HCT116 (cell line): Measurements from ENCODE around the gene RSAD1. TPM values are rescaled to one million over a fixed set of nuclear protein-coding genes. Genes with fewer than 3 reads are reported as not detected.
A peak's percentile ranks its signal among the peaks of the same experiment; 100 is the strongest.

Experiments used
- ATAC-seq: fragments of 200-7000 bp; cut with Tn5 transposase; 2 replicates; pipeline ENCODE4 v1.9.1; 2020; ENCODE audit warnings: mild to moderate bottlenecking, moderate library complexity
- BruUV-seq: library from RNA; stranded (reverse); fragments of 400-500 nt; replicated peaks from 2 replicates; lab custom pipeline; 2021; lab: Mats Ljungman, UMichigan
- CTCF ChIA-PET: fragments of 300-600 bp; sonication (Branson Sonifier 250); formaldehyde crosslinking; loops from one replicate; lab custom pipeline; 2021; ENCODE audit warnings: antibody characterized with exemption; lab: Charles Lee
- POLR2A ChIA-PET: fragments of 300-600, 350-600 bp; sonication (Branson Sonifier 250); formaldehyde crosslinking; loops from one replicate; lab custom pipeline; 2021; ENCODE audit warnings: antibody characterized with exemption; lab: Charles Lee
- RAD21 ChIA-PET, 2 experiments: fragments of 300-600 bp; sonication (Branson Sonifier 250); formaldehyde crosslinking; loops; one replicate each; lab custom pipeline; 2023; ENCODE audit warnings: low total read pairs in 2 of 2; ENCODE audit not compliant: uncharacterized antibody in 2 of 2, unreplicated experiment in 2 of 2, low non-redundant PET in 1 of 2; lab: Charles Lee
- DNase-seq: peaks from one replicate; pipeline ENCODE4 v3.0.0-alpha.2; 2010; ENCODE audit warnings: low read depth, low spot score
- H2AFZ ChIP-seq: fragments of 200-600 bp; shearing (Covaris generic), sonication (generic); 2 replicates; pipeline ENCODE4 v1.6.1; 2017; ENCODE audit warnings: low read depth, mixed run types, mixed read lengths, antibody characterized with exemption, low read length; ENCODE audit not compliant: poor library complexity, severe bottlenecking
- H3K27ac ChIP-seq: 2 replicates; pipeline ENCODE4 v1.5.1; 2012; ENCODE audit warnings: low read depth, low read length
- H3K27me3 ChIP-seq: fragments of 200-600 bp; sonication (generic); 2 replicates; pipeline ENCODE4 v1.6.1; 2016; ENCODE audit warnings: mixed run types, low read length, mixed read lengths; ENCODE audit not compliant: insufficient read depth
- H3K36me3 ChIP-seq, 2 experiments: fragments of 200-500 bp in 1 of 2; fragments of 200-600 bp in 1 of 2; sonication (Bioruptor generic) in 1 of 2; sonication (generic) in 1 of 2; 2 replicates each; pipeline versions ENCODE4 v1.5.1 to v1.6.1; 2014 to 2016; ENCODE audit warnings: low read length in 2 of 2, inconsistent platforms in 1 of 2, mixed read lengths in 1 of 2, mixed run types in 1 of 2; ENCODE audit not compliant: insufficient read depth in 2 of 2, control insufficient read depth in 1 of 2
- H3K4me1 ChIP-seq, 2 experiments: fragments of 200-600 bp in 1 of 2; sonication (generic) in 1 of 2; 2 replicates each; pipeline versions ENCODE4 v1.5.1 to v1.6.1; 2012 to 2017; ENCODE audit warnings: low read length in 2 of 2, inconsistent platforms in 1 of 2, mild to moderate bottlenecking in 1 of 2, mixed read lengths in 1 of 2, mixed run types in 1 of 2, moderate library complexity in 1 of 2; ENCODE audit not compliant: insufficient read depth in 2 of 2, control insufficient read depth in 1 of 2
- H3K4me2 ChIP-seq: fragments of 200-600 bp; sonication (generic); 2 replicates; pipeline ENCODE4 v1.6.1; 2017; ENCODE audit warnings: mixed run types, low read length, mixed read lengths
- H3K4me3 ChIP-seq, 2 experiments: fragments of 200-600 bp in 1 of 2; sonication (generic) in 1 of 2; replicated peaks in 1 of 2; 2 replicates each; pipeline ENCODE4 v1.5.1; 2011 to 2016; ENCODE audit warnings: low read length in 2 of 2, control low read depth in 1 of 2, low read depth in 1 of 2, mild to moderate bottlenecking in 1 of 2, mixed read lengths in 1 of 2, mixed run types in 1 of 2
- H3K79me2 ChIP-seq: fragments of 200-600 bp; sonication (generic); 2 replicates; pipeline ENCODE4 v1.6.1; 2017; ENCODE audit warnings: mild to moderate bottlenecking, mixed run types, low read length, moderate library complexity, mixed read lengths; ENCODE audit not compliant: insufficient read depth
- H3K9ac ChIP-seq: fragments of 200-600 bp; sonication (generic); 2 replicates; pipeline ENCODE4 v1.6.1; 2016; ENCODE audit warnings: low read length, mixed read lengths
- H3K9me2 ChIP-seq: fragments of 200-600 bp; sonication (generic), shearing (Covaris generic); 2 replicates; pipeline ENCODE4 v1.6.1; 2017; ENCODE audit warnings: mixed run types, mild to moderate bottlenecking, moderate library complexity; ENCODE audit not compliant: insufficient read depth
- H3K9me3 ChIP-seq, 2 experiments: fragments of 200-500 bp in 1 of 2; fragments of 200-600 bp in 1 of 2; sonication (Bioruptor generic) in 1 of 2; sonication (generic) in 1 of 2; 2 replicates each; pipeline ENCODE4 v1.6.1; 2014 to 2017; ENCODE audit warnings: low read length in 2 of 2, mixed read lengths in 2 of 2, inconsistent platforms in 1 of 2, low read depth in 1 of 2, mild to moderate bottlenecking in 1 of 2, mixed run types in 1 of 2, moderate library complexity in 1 of 2; ENCODE audit not compliant: control insufficient read depth in 1 of 2, insufficient read depth in 1 of 2
- H4K20me1 ChIP-seq: fragments of 200-600 bp; sonication (generic), shearing (Covaris generic); 2 replicates; pipeline ENCODE4 v1.6.1; 2017; ENCODE audit warnings: mixed run types, mild to moderate bottlenecking, moderate library complexity; ENCODE audit not compliant: insufficient read depth
- CEBPB ChIP-seq: IDR thresholded peaks from 2 replicates; pipeline ENCODE4 v1.6.1; 2012; ENCODE audit warnings: low read depth
- EZH2 ChIP-seq: fragments of 200-600 bp; sonication (generic); IDR thresholded peaks from 2 replicates; pipeline ENCODE4 v1.6.1; 2017; ENCODE audit warnings: antibody characterized with exemption, mixed run types
- FOSL1 ChIP-seq: IDR thresholded peaks from 2 replicates; pipeline ENCODE4 v1.6.1; 2012; ENCODE audit warnings: low read depth
- POLR2AphosphoS5 ChIP-seq: IDR thresholded peaks from 2 replicates; pipeline ENCODE4 v1.6.1; 2011; ENCODE audit warnings: mild to moderate bottlenecking, low read depth, low read length, moderate library complexity
- RAD21 ChIP-seq: IDR thresholded peaks from 2 replicates; pipeline ENCODE4 v1.6.1; 2012; ENCODE audit warnings: low read depth, mild to moderate bottlenecking
- YY1 ChIP-seq: IDR thresholded peaks from 2 replicates; pipeline ENCODE4 v1.6.1; 2011; ENCODE audit warnings: low read length, low read depth, moderate library complexity, mild to moderate bottlenecking; ENCODE audit not compliant: insufficient replicate concordance; ENCODE audit errors: extremely low read depth
- intact Hi-C: fragments of 100-400 bp; cut with micrococcal nuclease; formaldehyde crosslinking; loops from 2 replicates; pipeline ENCODE4 v1.10.0; 2022
- total RNA-seq: library from RNA; stranded (reverse); gene quantifications from one replicate; pipeline ENCODE4 v1.2.1, GENCODE V29; 2021; ENCODE audit not compliant: unreplicated experiment
- TF ChIP-seq, protein P1 (sequence below): IDR thresholded peaks from 2 replicates; pipeline ENCODE4 v1.6.1; 2011; ENCODE audit warnings: mild to moderate bottlenecking, low read length, moderate library complexity; ENCODE audit not compliant: insufficient replicate concordance; ENCODE audit errors: extremely low read depth
- TF ChIP-seq, protein P2 (sequence below), 3 experiments: fragments of 200-600 bp in 1 of 3; sonication (generic) in 1 of 3; IDR thresholded peaks in 2 of 3; conservative IDR thresholded peaks in 1 of 3; 2 replicates each; pipeline ENCODE4 v1.5.1; 2012 to 2017; ENCODE audit warnings: low read depth in 2 of 3, low read length in 2 of 3, antibody characterized with exemption in 1 of 3, borderline replicate concordance in 1 of 3, control low read depth in 1 of 3, mild to moderate bottlenecking in 1 of 3, mixed read lengths in 1 of 3, mixed run types in 1 of 3, moderate library complexity in 1 of 3; ENCODE audit not compliant: insufficient read depth in 1 of 3
- TF ChIP-seq, protein P3 (sequence below): IDR thresholded peaks from 2 replicates; pipeline ENCODE4 v1.6.1; 2012

The RSAD1 gene
- total RNA-seq, 1 experiment from 2014 or later: 82.7 TPM

DNA sequence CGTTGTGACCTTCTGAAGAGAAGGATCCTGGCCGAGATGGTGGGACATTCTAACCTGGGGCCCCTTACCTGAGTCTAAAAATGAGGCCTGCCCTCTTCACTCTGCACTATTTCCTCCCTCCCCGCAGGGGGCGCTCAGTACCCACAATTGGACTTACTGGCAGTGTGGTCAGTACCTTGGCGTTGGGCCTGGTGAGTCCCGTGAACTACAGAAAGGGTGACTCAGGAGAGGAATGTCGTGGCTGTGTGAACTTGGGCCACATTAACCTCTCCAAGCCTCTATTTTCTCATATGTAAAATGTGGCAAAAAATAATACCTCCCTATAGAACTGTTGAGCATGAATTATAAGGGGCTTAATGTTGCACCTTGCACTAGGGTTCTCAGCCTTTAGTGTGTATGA, 3.9 kb downstream of the RSAD1 start:
- intact Hi-C loops: loop anchor here (1.0 to 2.0 kb wide), 8 partner anchors 52 to 468 kb away; partner anchors contain the start of gene SPATA20
- DNase-seq: peak; percentile 95
- ATAC-seq: peak; percentile 58
- H3K9ac ChIP-seq: peak overlapping the region; percentile 55
- TF ChIP-seq POLR2AphosphoS5 (peak; percentile 52; the same call in 1 of the 2 replicates), RAD21 (peak; percentile 99), CEBPB (no peak), YY1 (peak; percentile 65), EZH2 (no peak), FOSL1 (peak; percentile 45; the same call in 1 of the 2 replicates)
- TF ChIP-seq, protein P1, sequence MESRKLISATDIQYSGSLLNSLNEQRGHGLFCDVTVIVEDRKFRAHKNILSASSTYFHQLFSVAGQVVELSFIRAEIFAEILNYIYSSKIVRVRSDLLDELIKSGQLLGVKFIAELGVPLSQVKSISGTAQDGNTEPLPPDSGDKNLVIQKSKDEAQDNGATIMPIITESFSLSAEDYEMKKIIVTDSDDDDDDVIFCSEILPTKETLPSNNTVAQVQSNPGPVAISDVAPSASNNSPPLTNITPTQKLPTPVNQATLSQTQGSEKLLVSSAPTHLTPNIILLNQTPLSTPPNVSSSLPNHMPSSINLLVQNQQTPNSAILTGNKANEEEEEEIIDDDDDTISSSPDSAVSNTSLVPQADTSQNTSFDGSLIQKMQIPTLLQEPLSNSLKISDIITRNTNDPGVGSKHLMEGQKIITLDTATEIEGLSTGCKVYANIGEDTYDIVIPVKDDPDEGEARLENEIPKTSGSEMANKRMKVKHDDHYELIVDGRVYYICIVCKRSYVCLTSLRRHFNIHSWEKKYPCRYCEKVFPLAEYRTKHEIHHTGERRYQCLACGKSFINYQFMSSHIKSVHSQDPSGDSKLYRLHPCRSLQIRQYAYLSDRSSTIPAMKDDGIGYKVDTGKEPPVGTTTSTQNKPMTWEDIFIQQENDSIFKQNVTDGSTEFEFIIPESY: peak; percentile 5
- TF ChIP-seq, protein P2, sequence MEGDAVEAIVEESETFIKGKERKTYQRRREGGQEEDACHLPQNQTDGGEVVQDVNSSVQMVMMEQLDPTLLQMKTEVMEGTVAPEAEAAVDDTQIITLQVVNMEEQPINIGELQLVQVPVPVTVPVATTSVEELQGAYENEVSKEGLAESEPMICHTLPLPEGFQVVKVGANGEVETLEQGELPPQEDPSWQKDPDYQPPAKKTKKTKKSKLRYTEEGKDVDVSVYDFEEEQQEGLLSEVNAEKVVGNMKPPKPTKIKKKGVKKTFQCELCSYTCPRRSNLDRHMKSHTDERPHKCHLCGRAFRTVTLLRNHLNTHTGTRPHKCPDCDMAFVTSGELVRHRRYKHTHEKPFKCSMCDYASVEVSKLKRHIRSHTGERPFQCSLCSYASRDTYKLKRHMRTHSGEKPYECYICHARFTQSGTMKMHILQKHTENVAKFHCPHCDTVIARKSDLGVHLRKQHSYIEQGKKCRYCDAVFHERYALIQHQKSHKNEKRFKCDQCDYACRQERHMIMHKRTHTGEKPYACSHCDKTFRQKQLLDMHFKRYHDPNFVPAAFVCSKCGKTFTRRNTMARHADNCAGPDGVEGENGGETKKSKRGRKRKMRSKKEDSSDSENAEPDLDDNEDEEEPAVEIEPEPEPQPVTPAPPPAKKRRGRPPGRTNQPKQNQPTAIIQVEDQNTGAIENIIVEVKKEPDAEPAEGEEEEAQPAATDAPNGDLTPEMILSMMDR (IDR thresholded peaks at IDR 0.05 in 2 of 3, conservative IDR thresholded peaks at IDR 0.05 in 1 of 3; ENCODE audit: borderline replicate concordance in 1 of 3, insufficient read depth in 1 of 3, low read depth in 2 of 3, low read length in 2 of 3): peak; percentile 96 to 100 (median 97)
- TF ChIP-seq, protein P3, sequence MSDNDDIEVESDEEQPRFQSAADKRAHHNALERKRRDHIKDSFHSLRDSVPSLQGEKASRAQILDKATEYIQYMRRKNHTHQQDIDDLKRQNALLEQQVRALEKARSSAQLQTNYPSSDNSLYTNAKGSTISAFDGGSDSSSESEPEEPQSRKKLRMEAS: 0 out of 2 replicates have a peak, but pooled peaks have one; percentile 16
- ChIA-PET CTCF (interaction anchor here (0.7 to 2.5 kb wide), 11 partner anchors 18 to 224 kb away, joined by 3 to 16 read pairs (median 3); no protein-coding TSS in a partner anchor), RAD21 (interaction anchor here (0.6 to 1.1 kb wide), 9 partner anchors 13 to 359 kb away, joined by 3 to 4 read pairs (median 3); no protein-coding TSS in a partner anchor), POLR2A (interaction anchor here (1.1 to 1.3 kb wide), 2 partner anchors 60 to 86 kb away, joined by 3 to 5 read pairs; partner anchors contain the start of gene LRRC59)
- H3K4me2 ChIP-seq: peak overlapping the region; percentile 74
- peak overlapping the region; percentile 1 to 36; a peak in 2 of 4 replicates for H3K4me3 ChIP-seq
- no peaks in the 10 kb centered on the region for H3K27me3 ChIP-seq
- no peaks in the 10 kb centered on the region for H3K9me3 ChIP-seq
- no TSS peak for BruUV-seq
- no peaks in the 10 kb centered on the region for H4K20me1 ChIP-seq
- H3K79me2 ChIP-seq: peaks cover 26% of the 10 kb centered on the region
- H3K27ac ChIP-seq: peak overlapping the region; percentile 63
- no peak overlapping the region for H2AFZ ChIP-seq
- H3K9me2 ChIP-seq: no peaks in the 10 kb centered on the region
- H3K36me3 ChIP-seq: peaks cover 24 to 41% of the 10 kb centered on the region in 2 experiments
- peaks cover 21 to 47% of the 10 kb centered on the region in 2 experiments for H3K4me1 ChIP-seq
